ENCODE results near the gene PTPN1. TPM values are rescaled to one million over a fixed set of nuclear protein-coding genes. Genes with fewer than 3 reads are reported as not detected.

PTPN1 gene
- total and polyA plus RNA-seq, 2 donors (not counting 3 experiments of a cell fraction or from before 2014, with no cell fraction given), result 41.1 to 64.3 TPM

DNA sequence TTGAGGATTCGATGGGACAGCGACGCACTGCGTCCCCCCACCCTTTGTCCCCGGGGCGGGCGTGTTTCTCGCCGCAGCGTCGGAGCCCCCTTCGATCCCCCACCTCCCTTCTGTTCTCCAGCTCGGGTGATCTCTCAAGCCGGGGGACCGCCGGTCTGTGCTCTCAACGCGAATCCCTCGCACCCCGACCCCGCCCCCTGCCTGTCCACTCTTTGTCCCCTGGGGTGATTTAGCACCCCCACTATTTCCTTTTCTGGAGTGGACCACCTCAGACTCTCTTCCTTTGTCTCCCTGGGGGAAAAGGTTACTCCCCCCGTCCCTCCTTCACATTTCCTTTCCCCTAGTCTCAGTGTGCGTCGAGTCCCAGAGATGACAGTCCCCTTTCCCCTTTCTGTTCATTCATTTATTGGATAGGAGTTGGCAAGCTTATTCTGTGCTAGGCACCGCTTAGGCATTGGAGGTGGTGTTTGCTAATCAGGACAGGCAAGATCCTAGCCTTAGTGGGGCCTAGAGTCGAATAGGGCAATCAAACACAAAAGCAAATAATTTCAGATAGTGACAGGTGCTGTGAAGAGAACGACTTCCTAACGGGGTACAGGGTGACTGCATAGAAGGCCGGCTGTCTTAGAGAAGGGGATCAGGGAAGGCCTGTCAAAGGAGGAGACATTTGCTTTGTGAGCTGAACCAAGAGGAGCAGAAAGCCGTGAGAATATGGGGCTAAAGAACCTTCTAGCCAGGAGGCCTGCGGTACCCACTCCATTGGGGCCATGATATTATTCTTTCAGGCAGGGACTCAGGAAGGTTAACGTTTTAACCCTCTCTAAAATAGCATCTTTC is 741 bp downstream of the PTPN1 start:
- DNase-seq (ENCODE audit: low read depth, low spot score) (peak; percentile 45), FAIRE-seq (no peak)
- H3K4me1 ChIP-seq (ENCODE audit: control insufficient read depth, extremely low read depth, insufficient read depth, low read length), result peaks cover 38% of the 10 kb centered on the region
- peak overlapping the region; percentile 97 for H3K4me2 ChIP-seq (ENCODE audit: insufficient read depth, low read length)
- H3K79me2 ChIP-seq (ENCODE audit: control insufficient read depth, insufficient read depth, low read length), result peaks cover 55% of the 10 kb centered on the region
- TSS peak; percentile 29 for BruUV-seq (replicated peaks)
- dilution Hi-C loops (cut with MboI; ENCODE audit: extremely low pct_ligation_motif_present, low sequenced_read_pairs) (no loop called here), intact Hi-C loops (cut with micrococcal nuclease) (loop anchor here (1.0 to 2.0 kb wide), 6 partner anchors 20 to 62 kb away; no protein-coding TSS in a partner anchor)
- TF ChIP-seq POLR2AphosphoS5 (IDR thresholded peaks at IDR 0.05; ENCODE audit: insufficient read depth, low read depth, low read length), result no peak
- TF ChIP-seq JUN (IDR thresholded peaks at IDR 0.05; ENCODE audit: borderline replicate concordance, insufficient read depth, insufficient read length, low read depth), result no peak
- no peak for TF ChIP-seq GATA2 (IDR thresholded peaks at IDR 0.05; ENCODE audit: insufficient read depth, insufficient read length, low read depth, low read length)
- TF ChIP-seq FOS (IDR thresholded peaks at IDR 0.05; ENCODE audit: borderline replicate concordance, insufficient read depth, low read length), result no peak
- TF ChIP-seq MAX (IDR thresholded peaks at IDR 0.05; ENCODE audit: insufficient read depth, insufficient read length), result no peak
- no peak for TF ChIP-seq POLR2A (IDR thresholded peaks at IDR 0.05; ENCODE audit: low read depth, low read length)
- no peak for TF ChIP-seq MYC (IDR thresholded peaks at IDR 0.05; ENCODE audit: low read depth, low read length)
- TF ChIP-seq CTCF (IDR thresholded peaks at IDR 0.05; ENCODE audit: extremely low read depth in 1 of 2, insufficient read depth in 1 of 2, low read depth in 1 of 2, low read length in 2 of 2), result no peak
- TF ChIP-seq EZH2 (IDR thresholded peaks at IDR 0.05; ENCODE audit: borderline replicate concordance, low read depth, low read length, severe bottlenecking), result no peak
- no peaks in the 10 kb centered on the region for H4K20me1 ChIP-seq (replicated peaks; ENCODE audit: control insufficient read depth, extremely low read depth, insufficient read depth, low read length)
- H3K9ac ChIP-seq (replicated peaks; ENCODE audit: extremely low read depth, insufficient read depth, low read length), result peak overlapping the region; percentile 85
- ChIA-PET POLR2A (interaction anchor here (0.6 to 2.5 kb wide), 7 partner anchors 14 to 62 kb away, joined by 3 to 17 read pairs (median 4); no protein-coding TSS in a partner anchor), CTCF (interaction anchor here (0.8 to 8.7 kb wide), 15 partner anchors 9 to 322 kb away, joined by 3 to 133 read pairs (median 5); no protein-coding TSS in a partner anchor)
- no peaks in the 10 kb centered on the region for H3K27me3 ChIP-seq (ENCODE audit: control insufficient read depth in 2 of 2, insufficient read depth in 2 of 2, low read length in 2 of 2)
- no peaks in the 10 kb centered on the region for H3K9me1 ChIP-seq (replicated peaks; ENCODE audit: control insufficient read depth, extremely low read depth, insufficient read depth, low read length)
- no peak overlapping the region for H2AFZ ChIP-seq (ENCODE audit: low read depth, low read length)
- no peaks in the 10 kb centered on the region for H3K9me3 ChIP-seq (replicated peaks; ENCODE audit: control insufficient read depth, insufficient read depth, low read length)
- H3K4me3 ChIP-seq (replicated peaks in 1 of 3; ENCODE audit: insufficient read depth in 1 of 3, low read depth in 1 of 3, low read length in 3 of 3), result peak overlapping the region; percentile 35 to 97 (median 88)
- H3K27ac ChIP-seq (ENCODE audit: insufficient read depth, low read depth, low read length), result peak overlapping the region; percentile 97
- peaks cover 0 to 2% of the 10 kb centered on the region in 2 experiments for H3K36me3 ChIP-seq (ENCODE audit: control insufficient read depth in 2 of 2, extremely low read depth in 1 of 2, insufficient read depth in 2 of 2, low read length in 2 of 2)

Data from endothelial cell of umbilical vein (primary cell).